ENCODE data around the gene PIK3CA.
"Not testable (repeated sequence)": the region's sequence is repeated elsewhere in the genome, so short reads cannot be mapped to it uniquely, and the experiment has no call there.

Gene PIK3CA

GRCh38 chr3:179264449-179264848 lies 116.3 kb downstream of the PIK3CA start:
- no peak for DNase-seq (ENCODE audit: low spot score)

GRCh38 chr3:179265092-179265491 lies 116.9 kb downstream of the PIK3CA start:
- DNase-seq (ENCODE audit: low spot score), result no peak

- DNase-seq (ENCODE audit: low spot score), result peak; percentile 27
Measured at GRCh38 chr3:179265875-179266274, 117.7 kb downstream of the PIK3CA start.

- DNase-seq (ENCODE audit: low spot score), result no peak
Measured at GRCh38 chr3:179266701-179267211, 118.6 kb downstream of the PIK3CA start.

- no peak for DNase-seq (ENCODE audit: low spot score)
Measured at GRCh38 chr3:179268400-179269051, 120.4 kb downstream of the PIK3CA start.

GRCh38 chr3:179269152-179269707 lies 121.1 kb downstream of the PIK3CA start:
- no peak for DNase-seq (ENCODE audit: low spot score)

- DNase-seq (ENCODE audit: low spot score), result no peak
Measured at GRCh38 chr3:179272385-179272784, 124.2 kb downstream of the PIK3CA start.

- not testable (repeated sequence) for DNase-seq (ENCODE audit: low spot score)
Measured at GRCh38 chr3:179274434-179274833, 126.3 kb downstream of the PIK3CA start.

GRCh38 chr3:179276001-179276400 lies 127.8 kb downstream of the PIK3CA start:
- DNase-seq (ENCODE audit: low spot score), result no peak

GRCh38 chr3:179276743-179277142 lies 128.6 kb downstream of the PIK3CA start:
- no peak for DNase-seq (ENCODE audit: low spot score)

GRCh38 chr3:179278151-179278550 lies 130.0 kb downstream of the PIK3CA start:
- no peak for DNase-seq (ENCODE audit: low spot score)

GRCh38 chr3:179278932-179279693 lies 131.0 kb downstream of the PIK3CA start:
- no peak for DNase-seq (ENCODE audit: low spot score)

GRCh38 chr3:179279837-179280236 lies 131.7 kb downstream of the PIK3CA start:
- no peak for DNase-seq (ENCODE audit: low spot score)

- DNase-seq (ENCODE audit: low spot score), result no peak
Measured at GRCh38 chr3:179281825-179282224, 133.7 kb downstream of the PIK3CA start.

- DNase-seq (ENCODE audit: low spot score), result no peak
Measured at GRCh38 chr3:179286331-179286730, 138.2 kb downstream of the PIK3CA start.

GRCh38 chr3:179288845-179289244 lies 140.7 kb downstream of the PIK3CA start:
- DNase-seq (ENCODE audit: low spot score), result no peak

GRCh38 chr3:179289295-179289694 lies 141.1 kb downstream of the PIK3CA start:
- DNase-seq (ENCODE audit: low spot score), result no peak
